GM21528 (cell line): ENCODE measurements around the gene TBC1D14.

ENCODE experiments used
- ATAC-seq: cut with Tn5 transposase; IDR thresholded peaks from one replicate; pipeline ENCODE4 v1.9.1; 2021; ENCODE audit warnings: mild to moderate bottlenecking, moderate library complexity; ENCODE audit not compliant: unreplicated experiment, low FRiP score

TBC1D14 gene

DNA sequence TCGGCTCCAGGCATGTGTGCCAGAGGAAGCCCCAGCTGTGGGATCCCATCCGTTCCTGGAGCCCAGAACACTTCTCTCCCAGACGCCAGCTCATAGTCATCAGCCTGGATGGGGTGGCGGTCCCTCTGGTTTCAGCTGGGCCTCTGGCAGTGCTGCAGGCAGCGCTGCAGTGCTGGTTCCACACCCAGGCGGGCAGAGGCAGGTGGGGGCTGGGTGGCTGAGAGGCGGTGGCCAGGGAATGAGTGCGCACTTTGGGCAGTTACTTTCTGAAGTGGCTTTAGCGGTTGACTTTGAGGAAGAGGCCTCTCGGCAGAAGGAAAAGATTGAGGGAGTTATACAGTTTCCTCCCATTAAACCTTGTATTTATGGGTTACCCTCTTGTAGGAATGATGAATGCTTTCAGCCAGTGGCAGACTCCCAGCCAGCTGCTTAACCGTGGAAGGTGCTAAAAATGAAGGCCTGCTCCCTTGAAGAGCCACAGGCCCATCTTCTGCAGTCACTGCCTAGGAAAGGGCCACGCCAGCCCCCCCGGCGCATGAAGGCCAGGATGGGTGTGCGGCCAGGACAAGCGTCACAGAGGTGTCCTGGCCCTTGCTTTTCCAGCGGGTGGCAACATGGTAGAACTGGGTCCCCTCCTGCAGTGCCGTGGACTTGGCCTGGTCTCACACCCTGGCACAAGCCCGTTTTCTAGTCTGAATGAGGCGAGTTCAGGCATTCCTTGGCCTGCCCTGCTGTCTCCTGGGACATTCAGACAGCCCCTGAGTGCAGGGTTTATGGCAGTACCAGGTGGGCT lies 143.5 kb downstream of the TBC1D14 start:
- no peak for ATAC-seq

DNA sequence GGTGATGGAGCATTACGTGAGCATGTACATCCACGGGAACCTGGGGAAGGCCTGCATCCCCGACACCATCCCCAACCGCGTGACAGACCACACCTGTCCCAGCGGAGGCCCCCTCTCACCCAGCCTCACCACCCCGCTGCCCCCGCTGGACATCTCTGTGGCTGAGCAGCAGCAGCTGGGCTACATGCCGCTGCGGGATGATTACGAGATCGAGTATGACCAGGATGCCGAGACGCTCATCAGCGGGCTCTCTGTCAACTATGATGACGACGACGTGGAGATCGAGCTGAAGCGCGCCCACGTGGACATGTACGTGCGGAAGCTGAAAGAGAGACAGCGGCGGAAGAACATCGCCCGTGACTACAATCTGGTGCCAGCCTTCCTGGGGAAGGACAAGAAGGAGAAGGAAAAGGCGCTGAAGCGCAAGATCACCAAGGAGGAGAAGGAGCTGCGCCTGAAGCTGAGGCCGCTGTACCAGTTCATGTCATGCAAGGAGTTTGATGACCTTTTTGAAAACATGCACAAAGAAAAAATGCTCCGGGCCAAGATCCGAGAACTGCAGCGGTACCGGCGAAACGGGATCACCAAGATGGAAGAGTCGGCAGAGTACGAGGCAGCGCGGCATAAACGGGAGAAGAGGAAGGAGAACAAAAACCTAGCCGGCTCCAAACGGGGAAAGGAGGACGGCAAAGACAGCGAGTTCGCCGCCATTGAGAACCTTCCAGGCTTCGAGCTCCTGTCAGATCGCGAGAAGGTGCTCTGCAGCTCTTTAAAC lies 144.7 kb downstream of the TBC1D14 start:
- no peak for ATAC-seq

DNA sequence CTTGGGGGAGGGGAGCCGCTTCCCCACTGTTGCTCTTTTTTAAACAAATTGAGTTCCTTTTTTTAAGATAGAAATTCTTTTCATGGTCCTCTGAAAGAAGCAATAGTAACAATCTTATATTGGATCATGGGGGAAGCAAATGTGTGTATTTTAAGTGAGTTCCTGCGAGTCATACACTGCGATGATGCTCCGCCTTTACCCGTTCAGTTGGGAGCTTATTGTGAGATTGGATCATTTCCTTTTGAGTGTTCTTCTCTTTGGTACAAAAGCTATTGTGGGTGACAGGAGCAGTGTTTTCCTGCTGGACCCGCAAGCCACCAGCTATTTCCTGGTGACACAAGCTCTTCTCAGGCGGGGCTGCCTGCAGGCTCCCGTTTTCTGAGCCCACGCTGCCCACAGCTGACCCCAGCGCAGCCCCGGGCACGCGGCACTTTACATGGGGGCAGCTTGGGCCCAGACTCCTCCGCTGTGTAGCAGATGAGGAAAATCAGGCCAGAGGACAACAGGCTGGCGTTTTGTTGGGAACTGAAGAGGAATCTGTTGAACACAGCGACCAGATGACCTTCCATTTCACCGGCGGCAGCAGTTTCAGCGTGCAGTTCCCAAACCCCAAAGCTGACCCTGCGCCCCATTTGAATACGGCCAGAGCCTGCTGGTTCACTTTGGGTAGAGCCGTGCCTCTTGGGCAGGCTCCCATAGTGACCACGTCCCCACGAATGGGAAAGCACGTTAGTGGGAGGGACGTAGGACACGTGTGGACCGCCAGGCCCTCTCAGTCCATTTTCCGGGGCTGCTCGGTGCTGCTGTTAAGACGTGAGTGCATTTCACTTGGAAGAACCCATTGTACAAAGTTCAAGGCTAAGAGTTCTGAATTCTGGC lies 145.7 kb downstream of the TBC1D14 start:
- ATAC-seq, result no peak

DNA sequence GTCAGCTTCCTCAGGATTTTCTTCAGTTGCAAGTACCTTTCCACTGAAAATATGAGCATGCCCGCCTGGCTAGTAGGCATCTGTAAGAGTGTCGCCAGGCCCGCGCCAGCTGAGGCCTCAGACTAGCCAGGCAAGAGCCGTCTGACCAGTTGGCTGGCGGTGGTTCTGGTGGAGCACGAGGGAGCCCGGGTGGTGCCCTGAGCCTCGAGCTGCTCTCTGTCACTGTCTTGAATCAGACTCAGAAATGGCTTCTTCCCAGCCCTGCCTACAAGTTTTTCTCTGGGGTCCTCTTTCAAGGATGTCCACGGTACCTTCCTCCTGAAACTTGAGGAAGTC lies 146.3 kb downstream of the TBC1D14 start:
- no peak for ATAC-seq

DNA sequence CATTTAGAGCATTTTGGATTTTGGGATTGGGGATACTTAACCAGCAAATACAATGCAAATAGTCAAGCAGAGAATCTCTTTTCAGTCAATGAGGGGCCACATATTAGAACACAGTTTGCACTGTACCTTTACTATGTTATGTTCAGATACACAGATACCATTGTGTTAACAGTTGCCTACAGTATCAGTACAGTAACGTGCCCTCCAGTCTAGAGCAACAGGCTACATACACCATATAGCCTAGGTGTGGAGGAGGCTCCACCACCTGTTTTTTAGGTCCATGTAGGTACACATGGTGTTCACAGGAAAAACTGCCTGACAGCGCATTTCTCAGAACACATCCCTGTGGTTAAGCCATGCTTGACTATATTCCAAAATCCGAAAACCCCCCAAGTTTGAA lies 149.2 kb downstream of the TBC1D14 start:
- no peak for ATAC-seq

DNA sequence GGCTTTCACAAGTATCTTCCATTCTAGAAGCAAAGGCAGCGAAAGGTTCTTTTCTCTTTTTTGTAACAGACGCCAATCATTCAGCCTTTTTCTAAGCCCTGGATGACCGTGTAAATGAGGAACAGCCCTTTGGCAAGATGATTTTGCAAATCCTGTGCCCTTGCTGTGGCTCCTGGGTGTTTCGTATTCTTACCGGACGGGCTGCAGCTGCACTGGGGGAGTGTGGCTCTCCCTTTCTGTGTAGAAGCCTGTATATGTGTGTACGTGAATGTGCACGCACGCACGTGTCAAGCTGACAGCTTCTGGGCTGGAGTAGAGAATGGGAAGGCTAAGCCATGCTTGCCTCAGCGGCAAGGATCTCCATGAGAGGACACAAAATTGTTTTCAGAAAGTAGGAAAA lies 150.0 kb downstream of the TBC1D14 start:
- ATAC-seq, result no peak

DNA sequence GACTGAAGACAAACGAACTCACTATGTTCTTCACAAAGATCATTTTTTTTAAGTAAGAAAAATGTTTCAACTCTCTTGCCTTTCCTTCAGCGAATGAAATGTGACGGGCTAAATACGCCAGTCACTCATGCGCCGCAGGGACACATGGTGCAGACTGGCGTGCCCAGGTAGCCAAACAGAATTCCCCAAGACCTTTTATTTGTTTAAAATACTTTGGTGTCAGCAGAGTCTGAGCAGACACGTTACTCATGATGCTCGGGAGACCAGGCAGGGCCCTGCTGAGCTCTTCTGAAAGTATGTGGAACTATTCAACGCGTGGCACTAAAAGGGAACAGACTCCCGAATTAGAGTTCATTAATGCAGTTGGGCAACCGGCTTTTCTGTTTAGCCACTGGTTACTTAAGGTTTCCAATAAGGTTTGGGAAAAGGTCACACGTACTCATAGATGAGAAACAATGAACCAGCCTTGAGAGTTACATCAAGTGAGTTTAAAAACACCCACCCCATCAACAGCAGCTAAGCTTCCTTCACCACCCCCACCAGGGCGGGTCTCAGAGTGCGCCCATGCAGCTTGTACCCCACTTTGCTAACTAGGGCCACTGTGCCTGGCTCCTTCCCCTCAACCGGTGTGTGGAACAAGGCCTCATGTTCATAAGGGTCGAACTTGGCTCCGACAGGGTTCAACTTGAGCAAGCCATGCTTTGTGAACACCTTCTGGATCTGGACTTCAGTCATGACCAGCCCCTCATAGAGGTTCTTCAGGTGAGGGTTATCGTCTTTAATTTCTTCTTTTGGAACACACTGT lies 150.9 kb downstream of the TBC1D14 start:
- ATAC-seq, result no peak

DNA sequence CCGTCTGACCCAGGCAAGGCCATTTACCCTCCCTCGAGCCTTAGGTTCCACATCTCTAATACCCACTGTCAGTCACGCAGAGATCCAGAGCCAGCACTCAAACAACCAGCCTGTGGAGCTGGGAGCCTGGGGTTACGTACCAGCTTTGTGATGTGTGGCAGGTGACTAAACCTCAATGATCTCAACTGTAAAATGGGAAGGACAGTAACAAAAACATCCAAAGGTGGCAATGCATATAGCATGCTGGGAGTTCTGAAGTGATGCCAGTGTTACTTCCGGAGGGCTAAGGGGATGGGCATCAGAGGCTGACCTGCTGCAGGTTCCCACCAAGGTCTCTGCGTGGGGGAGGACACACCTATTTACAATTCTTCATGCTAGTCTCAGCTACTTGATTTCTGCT lies 152.2 kb downstream of the TBC1D14 start:
- no peak for ATAC-seq

DNA sequence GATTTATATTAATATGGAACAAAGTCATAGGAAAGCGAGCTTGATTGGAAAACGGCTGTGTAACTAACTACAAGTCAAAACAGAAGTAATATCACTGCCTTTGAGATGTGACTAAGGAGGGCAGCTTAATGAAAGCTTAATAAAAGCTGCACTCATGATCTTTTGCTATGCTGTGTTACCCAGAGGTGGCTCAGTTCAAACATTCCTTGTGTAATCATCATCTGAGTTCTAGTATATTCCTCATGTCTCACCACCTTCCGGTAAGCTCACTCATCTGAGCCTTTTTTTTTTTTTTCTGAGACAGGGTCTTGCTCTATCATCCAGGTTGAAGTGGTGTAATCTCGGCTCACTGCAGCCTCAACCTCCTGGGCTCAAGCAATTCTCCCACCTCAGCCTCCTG lies 153.2 kb downstream of the TBC1D14 start:
- ATAC-seq, result no peak

DNA sequence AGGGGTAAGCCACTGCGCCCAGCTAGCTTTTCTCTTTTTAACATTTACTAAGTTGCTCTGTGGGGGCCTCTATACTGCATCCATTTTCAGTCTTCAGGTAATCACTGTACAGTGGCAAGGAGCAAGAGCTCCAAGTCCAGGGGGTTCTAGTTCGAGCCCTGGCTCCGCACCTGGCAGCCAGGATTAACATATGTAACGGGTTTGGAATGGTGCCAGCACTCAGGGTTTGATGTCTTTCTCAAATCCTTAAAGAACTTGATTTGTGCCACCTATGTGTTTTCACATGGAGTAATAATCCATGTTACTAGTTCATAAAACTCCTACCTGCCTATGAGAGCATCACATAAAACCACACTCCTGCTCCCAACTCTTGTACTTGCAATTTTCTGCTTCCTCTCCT lies 153.7 kb downstream of the TBC1D14 start:
- ATAC-seq, result no peak

DNA sequence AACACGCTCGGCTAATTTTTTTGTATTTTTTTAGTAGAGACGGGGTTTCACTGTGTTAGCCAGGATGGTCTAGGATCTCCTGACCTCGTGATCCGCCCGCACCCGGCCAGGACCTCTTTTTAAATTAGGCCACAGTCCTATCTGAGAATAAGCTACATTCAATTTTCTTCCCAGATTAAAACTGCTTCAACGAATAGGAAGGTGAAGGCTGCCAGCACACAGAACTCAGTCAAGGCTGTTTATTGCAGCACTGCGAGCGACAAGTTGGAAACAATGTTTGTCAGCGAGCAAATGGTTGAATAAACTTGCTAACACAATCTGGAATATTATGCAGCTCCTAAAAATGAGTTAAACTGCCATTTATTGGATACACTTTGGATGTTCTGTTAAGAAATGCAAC lies 156.4 kb downstream of the TBC1D14 start:
- no peak for ATAC-seq

DNA sequence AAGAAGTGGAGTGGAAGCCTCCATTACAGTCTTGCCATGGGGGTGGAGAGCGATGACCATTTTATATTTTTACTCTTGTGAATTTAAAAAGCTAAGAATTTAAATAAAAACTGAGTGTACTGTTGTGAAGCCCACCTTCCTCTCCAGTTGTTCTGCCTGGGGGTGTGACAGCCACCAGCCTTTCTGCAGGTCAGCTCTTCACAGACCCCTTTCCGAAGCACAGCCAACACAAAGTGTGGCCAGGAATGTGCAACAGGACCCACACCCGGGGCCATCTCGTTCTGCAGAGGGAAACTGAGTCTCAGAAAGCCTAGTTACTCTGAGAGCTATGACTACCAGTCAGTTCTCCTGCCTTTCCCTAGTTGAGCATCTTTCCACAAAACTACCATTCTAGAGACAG lies 156.9 kb downstream of the TBC1D14 start:
- ATAC-seq, result no peak

DNA sequence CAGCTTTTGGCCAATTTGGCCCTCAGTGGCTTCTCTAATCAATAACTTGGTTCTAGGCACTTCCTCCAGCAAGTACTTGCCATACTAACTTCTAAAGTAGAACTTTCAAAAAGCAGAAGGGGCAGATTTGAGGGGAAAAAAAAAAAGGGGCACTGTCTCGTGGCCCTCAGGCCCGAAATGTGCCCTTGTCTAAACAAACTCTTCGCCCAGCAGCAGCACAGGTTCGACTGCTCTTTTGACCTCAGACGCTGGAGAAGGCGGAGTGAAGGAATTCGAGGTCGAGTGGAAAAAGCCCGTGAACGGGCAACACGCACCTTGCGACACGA lies 157.5 kb downstream of the TBC1D14 start:
- ATAC-seq, result no peak

DNA sequence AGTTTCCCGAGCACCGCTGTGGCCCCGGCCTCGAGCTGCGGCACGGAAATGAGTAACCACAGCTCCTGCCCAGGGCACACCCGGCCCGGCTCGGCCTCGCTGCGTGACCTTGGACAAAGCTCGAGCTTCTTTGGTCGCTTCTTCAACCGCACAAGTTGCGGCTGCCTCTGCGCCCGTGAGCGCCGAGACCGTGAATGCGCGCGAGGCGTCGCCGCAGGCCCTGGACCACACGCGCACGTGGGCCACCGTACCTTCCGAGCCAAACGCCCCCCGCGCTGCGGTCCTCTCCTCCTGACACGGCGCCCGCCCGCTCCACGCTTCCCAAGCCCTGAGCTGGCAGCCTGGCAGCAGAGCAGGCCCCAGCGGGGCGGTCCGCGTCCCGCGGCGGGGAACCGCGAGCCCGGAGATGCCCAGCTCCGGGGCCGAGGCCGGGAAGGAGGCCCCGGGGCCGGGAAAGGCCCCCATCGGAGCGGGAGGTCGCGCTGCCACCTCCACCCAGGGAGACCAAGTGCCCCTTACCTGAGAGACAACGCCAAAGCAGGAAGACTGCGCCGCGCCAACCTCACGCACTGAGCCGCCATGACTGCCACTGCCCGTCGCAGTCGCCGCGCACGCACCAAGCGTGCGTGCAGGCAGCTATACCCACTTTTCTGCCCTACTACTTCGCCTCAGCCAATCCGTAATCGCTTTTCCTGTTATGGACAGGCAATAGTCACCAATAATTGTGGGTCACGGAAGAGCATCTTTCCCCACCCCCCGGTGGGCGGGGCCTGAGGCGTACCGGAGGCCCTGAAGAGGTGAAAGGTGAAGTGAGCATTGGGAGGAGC lies 158.0 kb downstream of the TBC1D14 start, which contains the start of gene GRPEL1:
TSS of gene GRPEL1 (minus strand) at position 613 of the 827 bp plus-strand sequence. CDS start at position 581, 32 bp downstream.
- ATAC-seq, result peak; percentile 88

DNA sequence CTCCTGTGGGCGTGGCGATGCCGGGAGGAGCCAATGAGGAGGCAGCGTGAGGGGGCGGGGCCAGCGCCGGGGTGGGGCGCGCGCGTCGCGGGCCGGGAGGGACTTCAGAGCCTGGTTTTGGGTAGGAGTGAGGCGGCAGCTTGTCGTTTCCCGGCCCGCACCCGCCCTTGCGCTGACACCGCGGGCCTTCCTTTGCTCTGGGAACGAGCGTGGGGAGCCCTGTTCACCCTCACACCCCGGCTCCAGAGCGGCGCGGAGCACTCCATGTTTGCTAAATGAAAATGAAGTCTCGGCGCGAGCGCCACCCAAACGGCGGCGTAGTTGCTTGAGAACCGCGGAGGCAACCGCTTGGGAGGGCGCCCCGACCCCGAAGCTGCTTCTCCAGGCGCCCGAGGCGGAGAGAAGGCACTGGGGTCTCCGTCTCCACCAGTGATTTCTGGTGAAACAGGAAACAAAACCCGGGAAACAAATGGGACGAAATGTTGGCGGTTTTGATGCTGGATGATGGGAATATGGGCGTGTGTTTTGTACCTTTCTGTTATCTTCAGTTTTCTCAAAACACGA lies 158.7 kb downstream of the TBC1D14 start:
- peak; percentile 27 for ATAC-seq

DNA sequence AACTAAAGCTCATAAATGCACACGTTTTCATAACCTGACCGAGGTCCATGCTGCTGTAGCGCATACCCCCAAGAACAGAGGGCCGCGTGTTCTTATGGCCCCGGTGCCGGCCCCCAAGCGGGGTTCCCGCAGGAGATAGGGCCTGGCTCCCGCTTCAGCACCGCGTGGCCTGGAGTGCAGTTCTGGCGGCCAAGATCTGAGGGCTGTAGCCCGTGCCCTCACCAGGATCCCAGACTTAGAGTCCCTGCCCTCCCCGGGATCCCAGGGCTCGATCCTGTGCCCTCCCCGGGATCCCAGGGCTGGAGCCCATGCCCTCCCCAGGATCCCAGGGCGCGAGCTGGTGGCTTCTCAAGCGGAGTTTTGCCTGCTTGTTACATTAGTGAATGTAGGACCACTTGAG lies 159.3 kb downstream of the TBC1D14 start:
- ATAC-seq, result no peak

DNA sequence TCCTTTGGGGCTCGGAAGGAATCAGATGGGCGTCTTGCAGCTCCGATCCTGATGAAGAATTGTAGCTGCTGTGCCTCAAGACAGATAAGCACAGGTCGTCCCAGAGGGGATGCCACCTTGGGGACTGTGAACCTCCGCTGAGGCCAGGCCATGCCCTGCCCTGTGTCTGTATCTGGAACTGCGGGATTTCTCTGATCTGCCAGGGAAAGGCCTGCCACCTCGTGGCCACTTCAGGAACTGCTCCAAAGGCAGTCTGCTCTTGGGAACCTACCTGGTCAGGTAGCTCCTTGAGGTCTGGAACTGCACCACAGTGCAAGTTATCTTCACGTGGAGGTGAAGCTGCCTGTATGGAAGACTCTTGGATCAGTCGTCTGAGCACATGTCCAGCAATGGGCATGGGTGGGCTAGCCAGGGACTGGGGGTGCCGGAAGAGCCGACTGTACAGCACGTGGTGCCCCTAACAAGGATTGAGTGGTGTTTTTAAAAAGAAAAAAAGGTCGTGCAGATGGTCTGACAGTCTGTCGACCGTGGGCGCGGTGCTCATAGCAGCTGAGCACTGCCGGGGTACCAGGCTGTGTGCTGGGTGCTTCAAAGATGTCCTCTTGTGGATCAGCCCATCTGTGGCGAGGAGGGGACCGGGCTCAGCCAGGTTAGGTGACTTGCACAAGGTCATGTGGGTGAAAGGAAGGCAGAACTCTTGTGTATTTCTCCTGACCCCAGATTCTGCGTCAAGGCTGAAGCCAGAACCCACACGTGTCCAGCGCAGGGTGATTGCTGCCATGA lies 161.3 kb downstream of the TBC1D14 start:
- ATAC-seq, result peak; percentile 35

DNA sequence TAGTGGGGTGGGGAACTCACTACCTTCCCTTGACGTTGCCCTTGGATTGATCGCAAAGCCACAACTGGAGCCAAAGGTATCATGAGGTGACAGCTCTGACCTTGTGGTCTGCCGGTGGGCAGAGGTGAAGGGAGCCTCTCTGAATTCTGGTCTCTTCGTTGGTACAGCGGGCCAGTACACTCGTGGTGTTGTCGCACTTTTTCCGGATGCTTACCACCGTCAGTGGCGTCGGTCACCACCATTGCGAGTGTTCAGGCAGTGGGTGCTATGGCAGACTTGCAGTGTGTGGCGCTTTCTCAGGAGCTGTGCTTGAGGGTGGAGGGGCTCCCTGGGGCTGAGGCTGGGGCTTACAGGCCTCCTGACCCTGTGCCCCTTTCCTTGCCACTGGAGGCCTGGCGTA lies 163.4 kb downstream of the TBC1D14 start:
- ATAC-seq, result no peak
